Urinary bladder (tissue), 4 donors: Measurements from ENCODE around the gene NINJ1. TPM values are rescaled to one million over a fixed set of nuclear protein-coding genes. Genes with fewer than 3 reads are reported as not detected.
"Not testable (repeated sequence)": the region's sequence is repeated elsewhere in the genome, so short reads cannot be mapped to it uniquely, and the experiment has no call there.

Experiments used
- DNase-seq: peaks from one replicate; pipeline ENCODE4 v3.0.0-alpha.2; 2015; ENCODE audit errors: extremely low spot score
- H3K27ac ChIP-seq: one replicate; pipeline ENCODE4 v1.5.1; 2013; ENCODE audit warnings: low read depth, mild to moderate bottlenecking, moderate library complexity
- H3K36me3 ChIP-seq: one replicate; pipeline ENCODE4 v1.6.1; 2013; ENCODE audit warnings: mild to moderate bottlenecking, moderate library complexity; ENCODE audit not compliant: insufficient read depth
- H3K4me1 ChIP-seq: one replicate; pipeline ENCODE4 v1.6.1; 2013; ENCODE audit warnings: mild to moderate bottlenecking, moderate library complexity; ENCODE audit not compliant: insufficient read depth
- H3K4me3 ChIP-seq: one replicate; pipeline ENCODE4 v1.5.1; 2013; ENCODE audit warnings: low read depth, low read length
- WGBS: extraction: QIAGEN DNeasy Blood & Tissue Kit; methylation state at CpG from one replicate; pipeline ENCODE4 v1.1.7; 2013; 5-methylcytosine and 5-hydroxymethylcytosine counted together
- polyA plus RNA-seq: library from polyadenylated mRNA; stranded (reverse); fragments of 200-250 nt; gene quantifications from one replicate; pipeline ENCODE4 v1.2.3, GENCODE V29; 2013
- total RNA-seq: library from RNA; depleted of rRNA; stranded (reverse); fragments of >200 nt; gene quantifications from one replicate; pipeline ENCODE4 v1.2.3, GENCODE V29; 2014
- donor health status: healthy with polysubstance abuse.
- donor health status: healthy.

NINJ1 gene
- total and polyA plus RNA-seq, 2 donors = 13.2 to 48.2 TPM

- Histone ChIP-seq H3K36me3 (peaks cover 2% of the 10 kb centered on the region), H3K4me1 (no peaks in the 10 kb centered on the region), H3K27ac (no peak overlapping the region), H3K4me3 (no peak overlapping the region)
- DNase-seq = no peak
- 92% methylated on average over 14 of the region's 14 CpGs for WGBS
Measured at GRCh38 chr9:93107151-93107824, 26.8 kb downstream of the NINJ1 start.

- H3K36me3 ChIP-seq = no peaks in the 10 kb centered on the region
- no peaks in the 10 kb centered on the region for H3K4me1 ChIP-seq
- WGBS = 98% methylated on average over 1 of the region's 1 CpG
- no peak overlapping the region for H3K27ac ChIP-seq
- no peak for DNase-seq
- no peak overlapping the region for H3K4me3 ChIP-seq
Measured at GRCh38 chr9:93105620-93106019, 28.4 kb downstream of the NINJ1 start.

DNA sequence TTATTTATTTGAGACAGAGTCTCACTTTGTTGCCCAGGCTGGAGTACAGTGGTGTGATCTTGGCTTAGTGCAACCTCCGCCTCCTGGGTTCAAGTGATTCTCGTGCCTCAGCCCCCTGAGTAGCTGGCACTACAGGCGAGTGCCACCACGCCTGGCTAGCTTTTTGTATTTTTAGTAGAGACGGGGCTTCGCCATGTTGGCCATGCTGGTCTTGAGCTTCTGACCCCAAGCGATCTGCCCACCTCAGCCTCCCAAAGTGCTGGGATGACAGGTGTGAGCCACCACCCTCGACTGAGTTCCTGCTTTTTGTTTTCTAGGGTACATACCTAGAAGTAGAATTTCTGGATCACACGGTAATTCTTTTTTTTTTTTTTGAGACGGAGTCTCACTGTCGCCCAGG lies 33.0 kb downstream of the NINJ1 start:
- not testable (repeated sequence) for H3K4me1 ChIP-seq, DNase-seq, H3K36me3 ChIP-seq, H3K4me3 ChIP-seq, H3K27ac ChIP-seq
- 93% methylated on average over 11 of the region's 11 CpGs for WGBS

- Histone ChIP-seq H3K27ac (no peak overlapping the region), H3K36me3 (no peaks in the 10 kb centered on the region), H3K4me1 (no peaks in the 10 kb centered on the region), H3K4me3 (no peak overlapping the region)
- 97% methylated on average over 8 of the region's 8 CpGs for WGBS
- no peak for DNase-seq
Measured at GRCh38 chr9:93100276-93100636, 33.8 kb downstream of the NINJ1 start.

GRCh38 chr9:93099551-93100275 lies 34.3 kb downstream of the NINJ1 start:
- 92% methylated on average over 16 of the region's 16 CpGs for WGBS
- no peak overlapping the region for H3K27ac ChIP-seq
- no peak for DNase-seq

GRCh38 chr9:93098236-93098946 lies 35.7 kb downstream of the NINJ1 start:
- no peak overlapping the region for H3K4me3 ChIP-seq
- H3K27ac ChIP-seq = peak overlapping the region; percentile 87
- 24% methylated on average over 15 of the region's 15 CpGs for WGBS
- H3K4me1 ChIP-seq = no peaks in the 10 kb centered on the region
- H3K36me3 ChIP-seq = no peaks in the 10 kb centered on the region
- DNase-seq = no peak

More at GRCh38 chr9:93099551-93100275, 34.3 kb downstream of the NINJ1 start:
- Histone ChIP-seq H3K36me3 (no peaks in the 10 kb centered on the region), H3K4me3 (no peak overlapping the region), H3K4me1 (no peaks in the 10 kb centered on the region)

GRCh38 chr9:93097511-93098201 lies 36.4 kb downstream of the NINJ1 start:
- H3K4me1 ChIP-seq = no peaks in the 10 kb centered on the region
- H3K4me3 ChIP-seq = no peak overlapping the region
- no peak for DNase-seq
- no peaks in the 10 kb centered on the region for H3K36me3 ChIP-seq
- WGBS = 89% methylated on average over 11 of the region's 11 CpGs
- peak overlapping the region; percentile 0 for H3K27ac ChIP-seq

GRCh38 chr9:93096811-93097382 lies 37.2 kb downstream of the NINJ1 start:
- 16% methylated on average over 16 of the region's 16 CpGs for WGBS
- DNase-seq = no peak
- H3K4me1 ChIP-seq = no peaks in the 10 kb centered on the region

DNA sequence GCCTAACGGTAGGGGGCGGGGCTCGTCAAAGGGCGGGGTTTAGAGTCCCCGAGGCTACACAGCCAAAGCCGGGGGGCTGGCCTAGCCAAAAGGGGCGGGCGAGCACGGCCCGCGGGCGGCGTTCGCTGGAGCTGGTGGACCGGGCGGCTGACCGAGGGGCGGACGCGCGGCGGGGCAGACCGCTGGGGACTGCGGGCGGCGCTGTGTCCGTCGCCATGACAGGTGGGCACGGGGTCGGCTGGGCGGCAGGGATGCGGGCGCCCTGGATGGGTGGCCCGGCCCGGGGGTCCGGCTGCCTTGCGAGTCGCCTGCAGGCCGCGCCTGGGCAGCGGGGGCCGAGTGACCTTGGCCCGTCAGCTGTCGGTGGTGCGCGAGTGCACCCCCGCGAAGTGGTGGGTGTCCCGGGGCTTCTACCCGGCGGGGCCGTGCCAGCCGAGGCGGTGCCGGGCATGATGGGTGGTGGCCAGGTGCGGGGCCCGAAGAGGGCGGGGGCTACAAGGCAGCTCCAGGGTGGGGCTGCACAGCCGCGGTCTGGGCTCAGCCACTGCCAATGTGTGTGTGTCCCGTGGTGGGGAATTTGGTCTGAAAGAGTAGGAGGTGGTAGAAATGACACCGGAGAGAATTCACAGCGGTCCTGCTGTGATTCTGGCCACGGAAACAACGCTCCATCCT lies 37.8 kb downstream of the NINJ1 start, which contains the start of gene CARD19:
TSS of gene CARD19 (plus strand) at position 87 of the 672 bp plus-strand sequence. CDS start at position 216, 129 bp downstream.
- WGBS = under 1% methylated on average over 65 of the region's 65 CpGs
- peak within 1 kb of the TSS; percentile 82 for H3K4me3 ChIP-seq
- no peaks in the 10 kb centered on the region for H3K36me3 ChIP-seq
- H3K27ac ChIP-seq = peak within 1 kb of the TSS; percentile 88
- DNase-seq = no peak
- no peaks in the 10 kb centered on the region for H3K4me1 ChIP-seq

More at GRCh38 chr9:93096811-93097382, 37.2 kb downstream of the NINJ1 start:
- Histone ChIP-seq H3K27ac (peak overlapping the region; percentile 84), H3K4me3 (peak overlapping the region; percentile 82), H3K36me3 (no peaks in the 10 kb centered on the region)

DNA sequence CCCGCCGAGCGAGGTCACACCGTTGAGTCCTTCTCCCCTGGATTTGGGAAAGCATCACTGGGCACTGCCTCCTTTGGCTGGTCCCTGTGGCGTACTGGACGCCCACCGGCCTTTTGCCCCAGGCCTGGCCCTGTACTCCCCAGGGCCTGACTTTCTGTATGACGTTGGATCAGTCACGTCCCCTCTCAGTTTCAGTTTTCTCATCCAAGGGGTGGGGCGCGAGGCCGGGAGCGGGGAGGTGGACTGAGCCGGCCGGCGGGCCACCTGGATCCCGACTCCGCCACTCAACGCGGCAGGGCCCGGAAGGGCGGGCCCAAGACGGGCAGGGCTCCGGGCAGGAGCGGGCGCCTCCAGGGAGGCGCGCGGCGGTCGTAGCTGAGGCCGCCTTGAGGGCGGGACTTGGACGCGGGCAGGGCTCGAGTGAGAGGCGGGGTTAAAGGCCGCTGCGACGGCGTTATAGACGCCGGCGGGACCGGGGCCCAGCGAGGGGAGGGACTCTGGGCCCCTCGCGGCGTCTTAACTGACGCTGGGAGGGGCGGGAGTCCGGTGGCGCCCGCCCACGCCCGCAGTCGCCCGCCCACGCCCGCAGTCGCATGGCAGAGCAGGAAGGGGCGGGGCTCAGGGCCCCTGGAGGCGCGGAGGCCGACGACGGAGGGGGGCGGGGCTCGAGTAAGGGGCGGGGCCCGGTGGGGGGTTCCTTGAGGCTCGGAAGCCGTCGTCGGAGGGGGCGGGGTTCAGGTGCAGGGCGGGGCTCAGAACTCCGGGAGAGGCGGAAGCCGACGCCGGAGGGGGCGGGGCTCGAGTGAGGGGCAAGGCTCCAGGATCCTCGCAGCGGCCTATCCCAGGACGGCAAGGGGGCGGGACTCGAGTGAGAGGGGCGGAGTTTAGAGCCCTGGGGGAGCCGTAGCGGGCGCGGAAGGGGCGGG lies 38.6 kb downstream of the NINJ1 start:
- Histone ChIP-seq H3K4me1 (no peaks in the 10 kb centered on the region), H3K4me3 (peak overlapping the region; percentile 34), H3K27ac (peak overlapping the region; percentile 88), H3K36me3 (no peaks in the 10 kb centered on the region)
- 5% methylated on average over 92 of the region's 95 CpGs for whole genome bisulfite sequencing
- peak; percentile 96 for DNase-seq

DNA sequence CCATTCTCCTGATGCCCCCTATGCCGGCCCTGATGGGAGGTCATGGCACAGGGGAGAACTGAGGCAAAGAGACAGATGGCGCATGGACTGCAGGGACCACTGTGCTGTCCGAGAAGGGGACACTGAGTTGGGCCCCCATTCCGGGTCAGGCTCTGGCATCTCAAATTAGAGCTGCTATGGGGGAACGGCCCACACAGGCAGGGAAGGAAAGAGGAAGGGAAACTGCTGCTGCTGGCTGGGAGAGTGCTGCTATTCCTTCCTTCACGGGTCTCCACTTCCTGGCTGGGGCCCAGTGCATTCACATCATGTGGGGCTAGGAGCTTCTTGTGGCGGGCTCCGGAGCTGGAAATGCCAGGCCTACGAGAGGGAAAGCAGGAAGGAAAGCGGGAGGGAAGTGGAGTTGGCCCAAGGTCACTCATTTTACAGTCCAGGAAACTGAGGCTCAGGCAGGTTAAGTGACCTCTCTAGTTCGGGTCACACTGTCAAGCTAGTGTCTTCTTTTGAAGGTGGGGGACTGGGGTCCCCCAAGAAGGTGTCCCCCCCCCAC lies 39.3 kb downstream of the NINJ1 start:
- Histone ChIP-seq H3K4me3 (peak overlapping the region; percentile 34), H3K27ac (peak overlapping the region; percentile 88), H3K4me1 (no peaks in the 10 kb centered on the region), H3K36me3 (no peaks in the 10 kb centered on the region)
- no peak for DNase-seq
- WGBS = 48% methylated on average over 11 of the region's 11 CpGs
